HepG2 (cell line): ENCODE measurements around the gene PARD3. TPM values are rescaled to one million over a fixed set of nuclear protein-coding genes. Genes with fewer than 3 reads are reported as not detected.

Source experiments
- CBX1 ChIP-seq: IDR thresholded peaks from one replicate; pipeline ENCODE4 v1.6.1; 2016; ENCODE audit warnings: antibody characterized with exemption, low read depth
- HNF4A ChIP-seq: sonication (generic); formaldehyde crosslinking; IDR thresholded peaks from 2 replicates; pipeline ENCODE4 v1.4.0; 2020; ENCODE audit warnings: missing genetic modification reagents
- KDM1A ChIP-seq: IDR thresholded peaks from 2 replicates; pipeline ENCODE4 v1.6.1; 2016; ENCODE audit warnings: missing compliant biosample characterization
- KDM5A ChIP-seq: fragments of 200-600 bp; sonication (generic); IDR thresholded peaks from 2 replicates; pipeline ENCODE4 v1.7.0; 2018; ENCODE audit warnings: antibody characterized with exemption, mild to moderate bottlenecking, low read length, borderline replicate concordance
- NFATC3 ChIP-seq: sonication (generic); formaldehyde crosslinking; IDR thresholded peaks from 2 replicates; pipeline ENCODE4 v1.5.1; 2020; ENCODE audit warnings: mild to moderate bottlenecking, missing genetic modification reagents
- ZBTB20 ChIP-seq: sonication (generic); formaldehyde crosslinking; IDR thresholded peaks from 2 replicates; pipeline ENCODE4 v1.8.1; 2023; ENCODE audit warnings: missing genetic modification reagents, low read depth, mild to moderate bottlenecking, borderline replicate concordance
- ZNF225 ChIP-seq: sonication (generic); formaldehyde crosslinking; IDR thresholded peaks from 2 replicates; pipeline ENCODE4 v1.4.0; 2020; ENCODE audit warnings: mild to moderate bottlenecking, missing genetic modification reagents
- ZNF792 ChIP-seq: IDR thresholded peaks from 2 replicates; pipeline ENCODE4 v1.6.1; 2016
- polyA plus RNA-seq, 8 experiments: library from polyadenylated mRNA; depleted of rRNA in 3 of 8; stranded (reverse) in 7 of 8; unstranded in 1 of 8; fragments of >200 nt; fragmentation: Illumina TruSeq in 4 of 8; extraction: Trizol in 4 of 8; gene quantifications; 2 replicates each; pipeline versions ENCODE4 v1.2.1 to v1.2.3, GENCODE V29; 2011 to 2016; ENCODE audit warnings: low read depth in 4 of 8, missing spikeins in 1 of 8, mixed read lengths in 1 of 8; ENCODE audit not compliant: insufficient read depth in 1 of 8
- total RNA-seq, 5 experiments: library from RNA; depleted of rRNA; stranded (reverse); fragments of >200 nt; fragmentation: Illumina TruSeq; extraction: Trizol; gene quantifications; 2 replicates each; pipeline ENCODE4 v1.2.3, GENCODE V29; 2016; ENCODE audit warnings: low read depth in 1 of 5
- TF ChIP-seq, protein P1 (sequence below): sonication (generic); formaldehyde crosslinking; IDR thresholded peaks from 2 replicates; pipeline ENCODE4 v1.5.1; 2020; ENCODE audit warnings: missing genetic modification reagents, mild to moderate bottlenecking, borderline replicate concordance
- TF ChIP-seq, protein P2 (sequence below): IDR thresholded peaks from 2 replicates; pipeline ENCODE4 v1.6.1; 2016; ENCODE audit warnings: low read depth, control low read depth
- TF ChIP-seq, protein P3 (sequence below): sonication (generic); formaldehyde crosslinking; IDR thresholded peaks from 2 replicates; pipeline ENCODE4 v1.4.0; 2020; ENCODE audit warnings: missing genetic modification reagents
- TF ChIP-seq, protein P4 (sequence below): sonication (generic); formaldehyde crosslinking; IDR thresholded peaks from 2 replicates; pipeline ENCODE4 v1.4.0; 2020; ENCODE audit warnings: missing genetic modification reagents, borderline replicate concordance
- TF ChIP-seq, protein P5 (sequence below): sonication (generic); IDR thresholded peaks from 2 replicates; pipeline ENCODE4 v1.6.1; 2016; ENCODE audit warnings: low read depth, borderline replicate concordance
- TF ChIP-seq, protein P6 (sequence below): sonication (generic); formaldehyde crosslinking; IDR thresholded peaks from 2 replicates; pipeline ENCODE4 v1.4.0; 2020; ENCODE audit warnings: missing genetic modification reagents

The PARD3 gene
- total and polyA plus RNA-seq, 2 of the 13 experiments (the other 11 are each of a cell fraction or from before 2014, with no cell fraction given) = 40.9 to 60.0 TPM

DNA sequence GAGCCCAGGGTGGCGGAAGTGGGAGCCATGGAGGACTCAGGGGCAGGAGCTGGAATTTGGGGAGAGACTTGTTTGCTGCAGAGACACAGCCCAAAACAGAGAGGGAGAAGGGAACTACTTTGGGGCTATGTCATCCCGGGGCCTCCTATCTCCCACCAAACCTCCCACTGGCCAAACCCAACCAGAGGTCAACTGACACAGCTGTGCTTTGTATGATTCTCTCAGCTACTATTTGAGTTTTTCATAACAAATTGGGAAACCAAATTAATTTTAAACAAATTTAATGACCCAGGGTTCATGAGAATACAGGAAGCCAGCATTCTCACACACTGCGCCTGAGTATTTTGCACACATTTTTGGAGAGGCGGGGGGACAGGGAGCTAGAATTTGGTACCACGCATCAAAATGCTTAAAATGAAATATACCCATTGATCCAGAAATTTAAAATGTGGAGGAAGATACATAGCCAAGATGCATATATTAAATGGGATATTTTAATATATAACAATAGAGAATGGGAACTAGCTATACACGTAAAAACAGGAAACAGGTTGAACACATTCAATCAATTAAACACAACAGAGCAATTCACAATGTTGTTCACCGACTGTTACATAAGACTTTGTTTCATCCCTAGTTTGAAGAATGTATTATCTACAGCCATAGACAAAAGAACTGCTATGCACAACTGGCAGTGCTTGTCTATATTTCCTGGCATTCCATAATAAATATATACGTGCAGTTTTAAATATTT lies 105.3 kb downstream of the PARD3 start (continued):
- TF ChIP-seq, protein P1, sequence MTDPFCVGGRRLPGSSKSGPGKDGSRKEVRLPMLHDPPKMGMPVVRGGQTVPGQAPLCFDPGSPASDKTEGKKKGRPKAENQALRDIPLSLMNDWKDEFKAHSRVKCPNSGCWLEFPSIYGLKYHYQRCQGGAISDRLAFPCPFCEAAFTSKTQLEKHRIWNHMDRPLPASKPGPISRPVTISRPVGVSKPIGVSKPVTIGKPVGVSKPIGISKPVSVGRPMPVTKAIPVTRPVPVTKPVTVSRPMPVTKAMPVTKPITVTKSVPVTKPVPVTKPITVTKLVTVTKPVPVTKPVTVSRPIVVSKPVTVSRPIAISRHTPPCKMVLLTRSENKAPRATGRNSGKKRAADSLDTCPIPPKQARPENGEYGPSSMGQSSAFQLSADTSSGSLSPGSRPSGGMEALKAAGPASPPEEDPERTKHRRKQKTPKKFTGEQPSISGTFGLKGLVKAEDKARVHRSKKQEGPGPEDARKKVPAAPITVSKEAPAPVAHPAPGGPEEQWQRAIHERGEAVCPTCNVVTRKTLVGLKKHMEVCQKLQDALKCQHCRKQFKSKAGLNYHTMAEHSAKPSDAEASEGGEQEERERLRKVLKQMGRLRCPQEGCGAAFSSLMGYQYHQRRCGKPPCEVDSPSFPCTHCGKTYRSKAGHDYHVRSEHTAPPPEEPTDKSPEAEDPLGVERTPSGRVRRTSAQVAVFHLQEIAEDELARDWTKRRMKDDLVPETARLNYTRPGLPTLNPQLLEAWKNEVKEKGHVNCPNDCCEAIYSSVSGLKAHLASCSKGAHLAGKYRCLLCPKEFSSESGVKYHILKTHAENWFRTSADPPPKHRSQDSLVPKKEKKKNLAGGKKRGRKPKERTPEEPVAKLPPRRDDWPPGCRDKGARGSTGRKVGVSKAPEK (CRISPR knock-in tag) = no peak
- TF ChIP-seq CBX1 (no peak), NFATC3 (no peak), KDM5A (no peak), KDM1A (CRISPR knock-in tag) (no peak), ZNF225 (CRISPR knock-in tag) (no peak), ZNF792 (CRISPR knock-in tag) (no peak), HNF4A (CRISPR knock-in tag) (no peak), ZBTB20 (no peak)
- TF ChIP-seq, protein P2, sequence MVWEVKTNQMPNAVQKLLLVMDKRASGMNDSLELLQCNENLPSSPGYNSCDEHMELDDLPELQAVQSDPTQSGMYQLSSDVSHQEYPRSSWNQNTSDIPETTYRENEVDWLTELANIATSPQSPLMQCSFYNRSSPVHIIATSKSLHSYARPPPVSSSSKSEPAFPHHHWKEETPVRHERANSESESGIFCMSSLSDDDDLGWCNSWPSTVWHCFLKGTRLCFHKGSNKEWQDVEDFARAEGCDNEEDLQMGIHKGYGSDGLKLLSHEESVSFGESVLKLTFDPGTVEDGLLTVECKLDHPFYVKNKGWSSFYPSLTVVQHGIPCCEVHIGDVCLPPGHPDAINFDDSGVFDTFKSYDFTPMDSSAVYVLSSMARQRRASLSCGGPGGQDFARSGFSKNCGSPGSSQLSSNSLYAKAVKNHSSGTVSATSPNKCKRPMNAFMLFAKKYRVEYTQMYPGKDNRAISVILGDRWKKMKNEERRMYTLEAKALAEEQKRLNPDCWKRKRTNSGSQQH = no peak
- TF ChIP-seq, protein P3, sequence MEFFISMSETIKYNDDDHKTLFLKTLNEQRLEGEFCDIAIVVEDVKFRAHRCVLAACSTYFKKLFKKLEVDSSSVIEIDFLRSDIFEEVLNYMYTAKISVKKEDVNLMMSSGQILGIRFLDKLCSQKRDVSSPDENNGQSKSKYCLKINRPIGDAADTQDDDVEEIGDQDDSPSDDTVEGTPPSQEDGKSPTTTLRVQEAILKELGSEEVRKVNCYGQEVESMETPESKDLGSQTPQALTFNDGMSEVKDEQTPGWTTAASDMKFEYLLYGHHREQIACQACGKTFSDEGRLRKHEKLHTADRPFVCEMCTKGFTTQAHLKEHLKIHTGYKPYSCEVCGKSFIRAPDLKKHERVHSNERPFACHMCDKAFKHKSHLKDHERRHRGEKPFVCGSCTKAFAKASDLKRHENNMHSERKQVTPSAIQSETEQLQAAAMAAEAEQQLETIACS (CRISPR knock-in tag) = no peak
- TF ChIP-seq, protein P4, sequence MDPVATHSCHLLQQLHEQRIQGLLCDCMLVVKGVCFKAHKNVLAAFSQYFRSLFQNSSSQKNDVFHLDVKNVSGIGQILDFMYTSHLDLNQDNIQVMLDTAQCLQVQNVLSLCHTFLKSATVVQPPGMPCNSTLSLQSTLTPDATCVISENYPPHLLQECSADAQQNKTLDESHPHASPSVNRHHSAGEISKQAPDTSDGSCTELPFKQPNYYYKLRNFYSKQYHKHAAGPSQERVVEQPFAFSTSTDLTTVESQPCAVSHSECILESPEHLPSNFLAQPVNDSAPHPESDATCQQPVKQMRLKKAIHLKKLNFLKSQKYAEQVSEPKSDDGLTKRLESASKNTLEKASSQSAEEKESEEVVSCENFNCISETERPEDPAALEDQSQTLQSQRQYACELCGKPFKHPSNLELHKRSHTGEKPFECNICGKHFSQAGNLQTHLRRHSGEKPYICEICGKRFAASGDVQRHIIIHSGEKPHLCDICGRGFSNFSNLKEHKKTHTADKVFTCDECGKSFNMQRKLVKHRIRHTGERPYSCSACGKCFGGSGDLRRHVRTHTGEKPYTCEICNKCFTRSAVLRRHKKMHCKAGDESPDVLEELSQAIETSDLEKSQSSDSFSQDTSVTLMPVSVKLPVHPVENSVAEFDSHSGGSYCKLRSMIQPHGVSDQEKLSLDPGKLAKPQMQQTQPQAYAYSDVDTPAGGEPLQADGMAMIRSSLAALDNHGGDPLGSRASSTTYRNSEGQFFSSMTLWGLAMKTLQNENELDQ (CRISPR knock-in tag) = no peak
- TF ChIP-seq, protein P5, sequence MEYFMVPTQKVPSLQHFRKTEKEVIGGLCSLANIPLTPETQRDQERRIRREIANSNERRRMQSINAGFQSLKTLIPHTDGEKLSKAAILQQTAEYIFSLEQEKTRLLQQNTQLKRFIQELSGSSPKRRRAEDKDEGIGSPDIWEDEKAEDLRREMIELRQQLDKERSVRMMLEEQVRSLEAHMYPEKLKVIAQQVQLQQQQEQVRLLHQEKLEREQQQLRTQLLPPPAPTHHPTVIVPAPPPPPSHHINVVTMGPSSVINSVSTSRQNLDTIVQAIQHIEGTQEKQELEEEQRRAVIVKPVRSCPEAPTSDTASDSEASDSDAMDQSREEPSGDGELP = no peak
- TF ChIP-seq, protein P6, sequence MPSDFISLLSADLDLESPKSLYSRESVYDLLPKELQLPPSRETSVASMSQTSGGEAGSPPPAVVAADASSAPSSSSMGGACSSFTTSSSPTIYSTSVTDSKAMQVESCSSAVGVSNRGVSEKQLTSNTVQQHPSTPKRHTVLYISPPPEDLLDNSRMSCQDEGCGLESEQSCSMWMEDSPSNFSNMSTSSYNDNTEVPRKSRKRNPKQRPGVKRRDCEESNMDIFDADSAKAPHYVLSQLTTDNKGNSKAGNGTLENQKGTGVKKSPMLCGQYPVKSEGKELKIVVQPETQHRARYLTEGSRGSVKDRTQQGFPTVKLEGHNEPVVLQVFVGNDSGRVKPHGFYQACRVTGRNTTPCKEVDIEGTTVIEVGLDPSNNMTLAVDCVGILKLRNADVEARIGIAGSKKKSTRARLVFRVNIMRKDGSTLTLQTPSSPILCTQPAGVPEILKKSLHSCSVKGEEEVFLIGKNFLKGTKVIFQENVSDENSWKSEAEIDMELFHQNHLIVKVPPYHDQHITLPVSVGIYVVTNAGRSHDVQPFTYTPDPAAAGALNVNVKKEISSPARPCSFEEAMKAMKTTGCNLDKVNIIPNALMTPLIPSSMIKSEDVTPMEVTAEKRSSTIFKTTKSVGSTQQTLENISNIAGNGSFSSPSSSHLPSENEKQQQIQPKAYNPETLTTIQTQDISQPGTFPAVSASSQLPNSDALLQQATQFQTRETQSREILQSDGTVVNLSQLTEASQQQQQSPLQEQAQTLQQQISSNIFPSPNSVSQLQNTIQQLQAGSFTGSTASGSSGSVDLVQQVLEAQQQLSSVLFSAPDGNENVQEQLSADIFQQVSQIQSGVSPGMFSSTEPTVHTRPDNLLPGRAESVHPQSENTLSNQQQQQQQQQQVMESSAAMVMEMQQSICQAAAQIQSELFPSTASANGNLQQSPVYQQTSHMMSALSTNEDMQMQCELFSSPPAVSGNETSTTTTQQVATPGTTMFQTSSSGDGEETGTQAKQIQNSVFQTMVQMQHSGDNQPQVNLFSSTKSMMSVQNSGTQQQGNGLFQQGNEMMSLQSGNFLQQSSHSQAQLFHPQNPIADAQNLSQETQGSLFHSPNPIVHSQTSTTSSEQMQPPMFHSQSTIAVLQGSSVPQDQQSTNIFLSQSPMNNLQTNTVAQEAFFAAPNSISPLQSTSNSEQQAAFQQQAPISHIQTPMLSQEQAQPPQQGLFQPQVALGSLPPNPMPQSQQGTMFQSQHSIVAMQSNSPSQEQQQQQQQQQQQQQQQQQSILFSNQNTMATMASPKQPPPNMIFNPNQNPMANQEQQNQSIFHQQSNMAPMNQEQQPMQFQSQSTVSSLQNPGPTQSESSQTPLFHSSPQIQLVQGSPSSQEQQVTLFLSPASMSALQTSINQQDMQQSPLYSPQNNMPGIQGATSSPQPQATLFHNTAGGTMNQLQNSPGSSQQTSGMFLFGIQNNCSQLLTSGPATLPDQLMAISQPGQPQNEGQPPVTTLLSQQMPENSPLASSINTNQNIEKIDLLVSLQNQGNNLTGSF (CRISPR knock-in tag) = no peak
